ENCODE measurements around the gene PGBD1. TPM values are rescaled to one million over a fixed set of nuclear protein-coding genes. Genes with fewer than 3 reads are reported as not detected.
A peak's percentile ranks its signal among the peaks of the same experiment; 100 is the strongest.

PGBD1 gene
- total and polyA plus RNA-seq, 10 of the 15 experiments (the other 5 are each of a cell fraction or from before 2014, with no cell fraction given): 1.9 to 4.9 (median 3.8) TPM

GRCh38 chr6:28335564-28336283 lies 54.4 kb downstream of the PGBD1 start, which contains the start of gene ZSCAN31 (continued):
- TF ChIP-seq TCF3 (IDR thresholded peaks at IDR 0.05; ENCODE audit: borderline replicate concordance, insufficient read depth, low read depth, low read length): peak; percentile 84
- TF ChIP-seq, protein P1, sequence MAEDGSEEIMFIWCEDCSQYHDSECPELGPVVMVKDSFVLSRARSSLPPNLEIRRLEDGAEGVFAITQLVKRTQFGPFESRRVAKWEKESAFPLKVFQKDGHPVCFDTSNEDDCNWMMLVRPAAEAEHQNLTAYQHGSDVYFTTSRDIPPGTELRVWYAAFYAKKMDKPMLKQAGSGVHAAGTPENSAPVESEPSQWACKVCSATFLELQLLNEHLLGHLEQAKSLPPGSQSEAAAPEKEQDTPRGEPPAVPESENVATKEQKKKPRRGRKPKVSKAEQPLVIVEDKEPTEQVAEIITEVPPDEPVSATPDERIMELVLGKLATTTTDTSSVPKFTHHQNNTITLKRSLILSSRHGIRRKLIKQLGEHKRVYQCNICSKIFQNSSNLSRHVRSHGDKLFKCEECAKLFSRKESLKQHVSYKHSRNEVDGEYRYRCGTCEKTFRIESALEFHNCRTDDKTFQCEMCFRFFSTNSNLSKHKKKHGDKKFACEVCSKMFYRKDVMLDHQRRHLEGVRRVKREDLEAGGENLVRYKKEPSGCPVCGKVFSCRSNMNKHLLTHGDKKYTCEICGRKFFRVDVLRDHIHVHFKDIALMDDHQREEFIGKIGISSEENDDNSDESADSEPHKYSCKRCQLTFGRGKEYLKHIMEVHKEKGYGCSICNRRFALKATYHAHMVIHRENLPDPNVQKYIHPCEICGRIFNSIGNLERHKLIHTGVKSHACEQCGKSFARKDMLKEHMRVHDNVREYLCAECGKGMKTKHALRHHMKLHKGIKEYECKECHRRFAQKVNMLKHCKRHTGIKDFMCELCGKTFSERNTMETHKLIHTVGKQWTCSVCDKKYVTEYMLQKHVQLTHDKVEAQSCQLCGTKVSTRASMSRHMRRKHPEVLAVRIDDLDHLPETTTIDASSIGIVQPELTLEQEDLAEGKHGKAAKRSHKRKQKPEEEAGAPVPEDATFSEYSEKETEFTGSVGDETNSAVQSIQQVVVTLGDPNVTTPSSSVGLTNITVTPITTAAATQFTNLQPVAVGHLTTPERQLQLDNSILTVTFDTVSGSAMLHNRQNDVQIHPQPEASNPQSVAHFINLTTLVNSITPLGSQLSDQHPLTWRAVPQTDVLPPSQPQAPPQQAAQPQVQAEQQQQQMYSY (CRISPR knock-in tag; IDR thresholded peaks at IDR 0.05): no peak
- TF ChIP-seq FOS (IDR thresholded peaks at IDR 0.05; ENCODE audit: borderline replicate concordance, extremely low read depth, insufficient read length): peak; percentile 33
- TF ChIP-seq ZSCAN29 (IDR thresholded peaks at IDR 0.05): no peak
- TF ChIP-seq, protein P2, sequence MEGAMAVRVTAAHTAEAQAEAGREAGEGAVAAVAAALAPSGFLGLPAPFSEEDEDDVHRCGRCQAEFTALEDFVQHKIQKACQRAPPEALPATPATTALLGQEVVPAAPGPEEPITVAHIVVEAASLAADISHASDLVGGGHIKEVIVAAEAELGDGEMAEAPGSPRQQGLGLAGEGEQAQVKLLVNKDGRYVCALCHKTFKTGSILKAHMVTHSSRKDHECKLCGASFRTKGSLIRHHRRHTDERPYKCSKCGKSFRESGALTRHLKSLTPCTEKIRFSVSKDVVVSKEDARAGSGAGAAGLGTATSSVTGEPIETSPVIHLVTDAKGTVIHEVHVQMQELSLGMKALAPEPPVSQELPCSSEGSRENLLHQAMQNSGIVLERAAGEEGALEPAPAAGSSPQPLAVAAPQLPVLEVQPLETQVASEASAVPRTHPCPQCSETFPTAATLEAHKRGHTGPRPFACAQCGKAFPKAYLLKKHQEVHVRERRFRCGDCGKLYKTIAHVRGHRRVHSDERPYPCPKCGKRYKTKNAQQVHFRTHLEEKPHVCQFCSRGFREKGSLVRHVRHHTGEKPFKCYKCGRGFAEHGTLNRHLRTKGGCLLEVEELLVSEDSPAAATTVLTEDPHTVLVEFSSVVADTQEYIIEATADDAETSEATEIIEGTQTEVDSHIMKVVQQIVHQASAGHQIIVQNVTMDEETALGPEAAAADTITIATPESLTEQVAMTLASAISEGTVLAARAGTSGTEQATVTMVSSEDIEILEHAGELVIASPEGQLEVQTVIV (IDR thresholded peaks at IDR 0.05; ENCODE audit: borderline replicate concordance, partially characterized antibody): no peak
- peak; percentile 36; the same call in 1 of the 2 replicates for TF ChIP-seq JUNB (IDR thresholded peaks at IDR 0.05)
- no peak for TF ChIP-seq USF2 (IDR thresholded peaks at IDR 0.05; ENCODE audit: borderline replicate concordance, low read depth, low read length)
- TF ChIP-seq NFIC (IDR thresholded peaks at IDR 0.05; ENCODE audit: low read depth, low read length): peak; percentile 10; the same call in 1 of the 2 replicates
- TF ChIP-seq, protein P3, sequence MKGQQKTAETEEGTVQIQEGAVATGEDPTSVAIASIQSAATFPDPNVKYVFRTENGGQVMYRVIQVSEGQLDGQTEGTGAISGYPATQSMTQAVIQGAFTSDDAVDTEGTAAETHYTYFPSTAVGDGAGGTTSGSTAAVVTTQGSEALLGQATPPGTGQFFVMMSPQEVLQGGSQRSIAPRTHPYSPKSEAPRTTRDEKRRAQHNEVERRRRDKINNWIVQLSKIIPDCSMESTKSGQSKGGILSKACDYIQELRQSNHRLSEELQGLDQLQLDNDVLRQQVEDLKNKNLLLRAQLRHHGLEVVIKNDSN (IDR thresholded peaks at IDR 0.05; ENCODE audit: borderline replicate concordance, extremely low read length, insufficient read depth, low read depth, low read length): peak; percentile 16
- TF ChIP-seq SRF (IDR thresholded peaks at IDR 0.05; ENCODE audit: low read depth in 2 of 2, low read length in 2 of 2): no peak
- TF ChIP-seq, protein P4, sequence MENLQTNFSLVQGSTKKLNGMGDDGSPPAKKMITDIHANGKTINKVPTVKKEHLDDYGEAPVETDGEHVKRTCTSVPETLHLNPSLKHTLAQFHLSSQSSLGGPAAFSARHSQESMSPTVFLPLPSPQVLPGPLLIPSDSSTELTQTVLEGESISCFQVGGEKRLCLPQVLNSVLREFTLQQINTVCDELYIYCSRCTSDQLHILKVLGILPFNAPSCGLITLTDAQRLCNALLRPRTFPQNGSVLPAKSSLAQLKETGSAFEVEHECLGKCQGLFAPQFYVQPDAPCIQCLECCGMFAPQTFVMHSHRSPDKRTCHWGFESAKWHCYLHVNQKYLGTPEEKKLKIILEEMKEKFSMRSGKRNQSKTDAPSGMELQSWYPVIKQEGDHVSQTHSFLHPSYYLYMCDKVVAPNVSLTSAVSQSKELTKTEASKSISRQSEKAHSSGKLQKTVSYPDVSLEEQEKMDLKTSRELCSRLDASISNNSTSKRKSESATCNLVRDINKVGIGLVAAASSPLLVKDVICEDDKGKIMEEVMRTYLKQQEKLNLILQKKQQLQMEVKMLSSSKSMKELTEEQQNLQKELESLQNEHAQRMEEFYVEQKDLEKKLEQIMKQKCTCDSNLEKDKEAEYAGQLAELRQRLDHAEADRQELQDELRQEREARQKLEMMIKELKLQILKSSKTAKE (IDR thresholded peaks at IDR 0.05; ENCODE audit: low read depth, poor library complexity, severe bottlenecking): peak; percentile 36
- TF ChIP-seq MAX (IDR thresholded peaks at IDR 0.05; ENCODE audit: low read depth, low read length): peak; percentile 62
- no peak; the same call in 1 of the 2 replicates for TF ChIP-seq MTA3 (IDR thresholded peaks at IDR 0.05; ENCODE audit: borderline replicate concordance, low read length)
- peak; percentile 94 for TF ChIP-seq ATF7 (IDR thresholded peaks at IDR 0.05; ENCODE audit: low read depth)
- no peak for TF ChIP-seq ZBTB33 (IDR thresholded peaks at IDR 0.05)
